CD4-positive, alpha-beta T cell treated with Interleukin-17A for 4 hours (primary cell): ENCODE results near the gene ARHGEF40.

Source experiments
- DNase-seq: peaks from one replicate; pipeline ENCODE4 v3.0.0-alpha.2; 2020; ENCODE audit warnings: mixed read lengths

The ARHGEF40 gene

DNA sequence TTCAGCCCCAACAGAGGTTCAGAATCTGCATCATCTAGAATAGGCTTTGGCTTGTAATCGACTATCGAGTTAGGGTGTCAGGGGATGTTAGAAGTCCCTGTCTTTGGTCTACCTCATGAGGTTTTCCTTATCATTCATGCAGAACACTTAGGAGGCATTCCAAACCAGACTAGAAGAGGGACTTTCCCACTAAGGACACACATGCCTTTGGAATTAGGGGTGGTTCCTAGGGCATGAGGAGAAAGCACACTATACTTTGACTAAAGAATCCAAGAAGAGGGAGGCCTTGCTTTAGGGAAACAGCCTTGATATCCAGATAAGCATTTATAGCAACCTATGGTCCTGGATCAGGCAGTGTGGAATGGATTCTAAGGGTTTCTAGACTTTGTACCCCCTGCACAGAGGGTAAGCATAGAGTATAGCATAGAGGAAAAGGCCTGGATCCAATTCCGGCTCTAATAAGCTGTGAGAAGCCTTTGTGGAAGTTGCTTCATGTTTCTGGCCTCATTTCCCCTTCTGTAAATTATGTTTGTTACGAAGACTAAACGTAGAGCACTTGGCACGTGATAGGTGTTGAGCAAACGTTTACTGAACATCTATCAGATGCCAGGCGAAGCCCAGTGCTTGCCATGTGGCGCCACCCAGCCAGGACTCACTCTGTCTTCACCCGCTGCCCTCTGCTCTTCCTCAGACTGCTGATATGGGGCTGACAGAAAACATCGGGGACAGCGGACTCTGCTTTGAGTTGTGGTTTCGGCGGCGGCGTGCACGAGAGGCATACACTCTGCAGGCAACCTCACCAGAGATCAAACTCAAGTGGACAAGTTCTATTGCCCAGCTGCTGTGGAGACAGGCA lies 15.1 kb downstream of the ARHGEF40 start:
- DNase-seq, result no peak

DNA sequence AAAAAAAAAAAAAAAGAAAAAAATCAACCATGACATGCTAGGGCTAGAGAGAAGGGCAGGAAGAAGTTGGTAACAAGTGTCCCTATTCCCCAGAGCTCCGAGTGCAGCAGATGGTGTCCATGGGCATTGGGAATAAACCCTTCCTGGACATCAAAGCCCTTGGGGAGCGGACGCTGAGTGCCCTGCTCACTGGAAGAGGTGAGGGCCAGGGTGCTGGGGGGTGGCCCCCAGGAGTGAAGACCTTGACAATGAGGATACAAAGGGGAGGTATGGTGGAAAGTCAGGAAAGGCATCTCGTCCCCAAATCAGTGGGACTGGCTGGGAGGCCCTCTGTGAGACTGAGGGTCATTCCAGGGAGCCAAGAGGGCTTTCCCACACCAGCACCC lies 16.8 kb downstream of the ARHGEF40 start:
- no peak for DNase-seq

DNA sequence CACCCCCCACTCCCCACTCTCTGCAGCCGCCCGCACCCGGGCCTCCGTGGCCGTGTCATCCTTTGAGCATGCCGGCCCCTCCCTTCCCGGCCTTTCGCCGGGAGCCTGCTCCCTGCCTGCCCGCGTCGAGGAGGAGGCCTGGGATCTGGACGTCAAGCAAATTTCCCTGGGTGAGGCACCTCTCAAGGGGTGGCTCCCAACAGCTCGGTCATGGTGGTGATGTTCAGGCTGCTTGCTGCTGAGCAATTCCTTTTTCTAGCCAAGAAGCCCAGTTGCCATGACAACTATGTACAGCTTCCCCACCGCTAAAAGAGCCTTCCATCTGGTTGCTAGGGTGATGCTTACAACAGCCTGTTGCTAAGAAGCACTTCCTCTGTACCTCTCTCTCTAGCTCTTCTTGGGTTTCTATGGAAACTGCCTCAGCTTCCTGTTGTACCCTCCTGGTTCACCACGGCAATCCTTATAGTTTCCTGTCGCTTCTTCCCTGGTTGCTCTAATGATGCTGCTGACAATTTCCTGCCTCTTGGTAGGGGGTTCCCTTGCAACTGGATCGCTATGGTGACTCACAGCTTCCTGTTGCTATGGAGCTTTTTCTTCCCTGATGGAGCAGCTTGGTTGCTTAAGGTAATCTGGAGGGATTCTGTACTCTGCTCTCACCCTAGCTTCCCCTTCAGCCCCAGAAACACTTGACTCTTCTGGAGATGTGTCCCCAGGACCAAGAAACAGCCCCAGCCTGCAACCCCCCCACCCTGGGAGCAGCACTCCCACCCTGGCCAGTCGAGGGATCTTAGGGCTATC lies 17.4 kb downstream of the ARHGEF40 start:
- DNase-seq, result peak; percentile 65

DNA sequence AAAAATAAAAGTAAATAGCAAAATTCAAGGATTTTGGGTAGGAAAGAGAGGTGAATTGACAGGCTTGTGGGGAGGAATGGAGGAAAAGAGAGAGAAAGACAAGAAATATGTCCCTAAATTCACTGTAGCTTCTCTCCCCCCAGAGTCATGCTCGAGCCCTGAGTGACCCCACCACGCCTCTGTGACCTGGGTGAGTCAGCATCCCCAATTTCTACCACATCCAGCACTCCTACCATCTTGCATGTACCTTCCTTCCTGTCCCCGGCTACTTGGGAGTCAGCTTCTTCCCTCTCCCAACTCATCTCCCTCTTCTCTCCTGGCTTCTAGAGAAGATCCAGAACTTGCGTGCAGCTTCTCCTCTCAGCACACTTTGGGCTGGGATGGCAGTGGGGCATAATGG lies 18.6 kb downstream of the ARHGEF40 start:
- no peak for DNase-seq

DNA sequence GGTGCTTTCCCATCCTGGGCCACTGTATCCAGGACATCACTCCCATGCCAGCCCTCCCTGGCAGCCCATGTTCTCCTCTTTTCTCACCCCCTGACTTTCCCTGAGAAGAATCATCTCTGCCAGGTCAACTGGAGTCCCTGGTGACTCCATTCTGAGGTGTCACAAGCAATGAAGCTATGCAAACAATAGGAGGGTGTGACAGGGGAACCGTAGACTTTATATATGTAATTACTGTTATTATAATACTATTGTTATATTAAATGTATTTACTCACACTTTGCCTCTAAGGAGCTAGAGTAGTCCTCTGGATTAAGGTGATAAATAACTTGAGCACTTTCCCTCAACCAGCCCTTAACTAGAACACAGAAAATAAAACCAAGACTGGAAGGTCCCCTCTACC lies 19.2 kb downstream of the ARHGEF40 start:
- no peak for DNase-seq

DNA sequence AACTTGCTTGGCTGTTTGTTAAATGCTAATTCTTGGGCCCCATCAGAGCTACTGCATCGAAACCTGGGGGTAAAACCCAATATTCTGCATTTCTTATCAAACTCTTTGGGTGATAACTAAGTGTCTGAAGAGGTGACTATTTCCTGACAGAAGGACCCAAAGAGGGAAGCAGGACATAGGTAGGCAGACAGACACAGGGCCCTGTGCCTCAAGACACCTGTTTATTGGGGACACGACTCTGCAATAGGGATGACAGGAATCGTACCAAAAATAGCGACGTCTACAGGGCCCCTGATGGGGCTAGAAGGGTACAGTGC lies 19.7 kb downstream of the ARHGEF40 start:
- no peak for DNase-seq

DNA sequence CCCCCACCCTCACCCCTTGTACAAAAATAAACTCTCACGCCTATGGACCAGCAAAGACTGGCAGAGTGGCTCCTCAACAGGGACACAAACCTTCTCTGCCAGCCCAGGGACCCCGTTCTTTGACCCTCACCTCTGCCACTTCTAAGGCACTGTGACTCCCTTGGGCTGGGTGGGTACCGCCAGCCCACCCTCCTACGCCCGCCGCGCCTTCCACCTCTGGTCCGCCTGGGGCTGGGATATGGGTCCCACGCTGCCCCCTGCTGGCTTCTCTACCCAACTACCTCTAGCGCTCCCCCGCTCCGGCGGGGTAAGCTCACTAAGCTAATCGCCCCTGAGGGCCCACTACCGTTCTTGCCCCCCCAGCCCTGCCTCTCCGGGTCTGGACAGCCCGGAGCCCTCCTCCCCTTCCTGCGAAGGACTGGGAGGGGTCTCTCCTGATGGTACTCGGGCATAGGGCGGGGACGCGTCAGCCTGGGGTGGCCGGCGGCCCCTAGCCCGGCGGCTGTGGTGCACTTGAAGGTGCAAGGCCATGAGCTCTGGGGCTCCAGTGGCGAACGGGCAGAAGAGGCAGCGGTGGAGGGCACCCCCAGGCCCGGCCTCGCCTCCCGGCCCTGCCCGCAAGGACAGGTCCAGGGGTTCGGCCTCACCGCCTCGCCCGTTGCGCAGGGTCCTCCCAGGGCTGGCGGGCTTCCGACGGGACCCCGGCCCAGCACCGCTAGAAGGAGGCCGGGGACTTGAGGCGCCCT lies 20.3 kb downstream of the ARHGEF40 start:
- DNase-seq, result peak; percentile 38

DNA sequence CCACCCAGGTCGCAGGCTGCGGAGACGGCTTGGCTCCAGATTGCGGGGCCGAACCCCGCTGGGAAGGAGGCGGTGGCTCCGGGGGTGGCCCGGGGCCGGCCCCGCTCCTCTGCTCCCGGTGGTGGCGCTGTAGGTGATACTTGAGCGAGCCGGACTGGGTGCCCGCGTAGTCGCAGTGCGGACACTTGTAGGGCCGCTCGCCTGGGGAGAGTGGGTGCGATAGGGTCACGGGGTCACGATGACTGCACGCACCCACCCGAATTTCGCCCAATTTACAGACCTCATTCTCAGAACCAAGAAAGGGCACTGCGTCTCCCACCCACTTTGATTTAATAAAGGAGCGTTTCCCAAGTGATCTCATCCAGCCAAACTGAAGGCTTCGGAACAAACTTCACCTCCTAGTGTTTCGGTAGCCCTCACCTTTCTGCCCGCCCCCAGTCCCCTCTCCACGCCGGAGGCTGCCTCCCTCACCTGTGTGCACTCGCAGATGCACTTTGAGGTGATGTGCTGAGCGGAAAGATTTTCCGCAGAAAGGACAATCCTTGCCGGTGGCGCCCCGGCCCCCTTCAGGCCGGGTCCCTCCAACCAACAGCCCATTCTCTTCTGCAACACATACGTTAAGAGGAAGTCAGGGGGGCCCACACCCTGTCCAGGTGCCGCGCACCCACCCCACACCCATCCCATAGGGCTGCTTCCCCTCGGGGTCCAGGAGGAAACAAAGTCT lies 21.0 kb downstream of the ARHGEF40 start:
- DNase-seq, result no peak

DNA sequence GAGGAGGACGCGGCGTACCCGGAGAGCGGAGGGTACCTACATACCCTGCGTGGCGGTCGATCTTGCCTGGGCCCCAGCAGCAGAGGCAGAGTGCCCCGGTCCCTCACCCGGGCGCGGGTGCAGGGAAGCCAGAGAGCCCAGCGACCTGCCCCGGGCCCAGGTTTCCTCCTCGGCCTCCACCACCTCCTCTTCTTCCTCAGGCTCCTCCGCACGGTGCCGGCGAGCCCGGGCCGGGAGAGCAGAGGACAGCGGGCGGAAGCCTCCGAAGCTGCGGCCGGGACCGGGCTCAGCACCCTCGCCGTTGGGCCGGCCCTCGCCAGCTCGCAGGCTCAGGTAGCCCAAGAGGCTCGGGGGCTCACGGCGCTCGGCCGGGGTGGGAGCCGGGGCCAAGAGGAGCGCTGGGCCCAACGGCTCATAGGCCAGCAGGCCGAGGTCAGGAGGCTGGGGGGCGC lies 21.7 kb downstream of the ARHGEF40 start:
- no peak for DNase-seq

DNA sequence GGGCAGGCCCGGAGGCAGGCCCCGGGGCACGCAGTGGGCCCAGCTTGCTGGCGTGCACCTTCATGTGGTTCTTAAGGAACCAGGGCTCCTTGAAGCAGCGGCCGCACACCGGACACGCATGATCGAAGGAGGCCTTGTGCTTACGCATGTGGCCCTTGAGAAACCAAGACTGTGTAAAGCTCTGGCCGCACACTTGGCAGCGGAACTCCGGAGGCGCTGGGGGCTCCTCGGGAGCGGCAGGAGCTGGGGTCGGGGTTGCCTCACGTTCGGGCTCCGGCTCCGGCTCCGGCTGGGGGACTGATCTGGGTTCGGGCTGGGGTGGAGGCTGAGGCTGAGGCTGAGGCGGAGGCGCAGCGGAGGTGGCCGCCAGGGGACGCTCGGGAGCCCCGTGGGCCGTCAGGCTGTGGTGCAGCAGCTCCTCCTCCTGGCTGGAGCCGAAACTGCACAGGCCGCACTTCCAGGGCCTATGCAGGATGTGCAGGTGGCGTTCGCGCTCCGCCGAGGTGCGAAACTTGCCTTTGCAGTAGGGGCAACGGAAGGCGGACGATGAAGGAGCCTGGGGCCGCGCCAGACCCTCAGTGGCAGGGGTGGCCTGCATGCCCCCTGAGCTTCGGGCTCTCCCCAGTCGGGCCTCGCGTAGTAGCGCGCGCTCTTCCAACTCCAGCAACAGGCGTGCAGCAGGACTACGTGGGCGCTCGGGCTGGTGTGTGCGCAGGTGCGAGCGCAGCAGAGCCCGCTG lies 22.3 kb downstream of the ARHGEF40 start:
- peak; percentile 96 for DNase-seq

DNA sequence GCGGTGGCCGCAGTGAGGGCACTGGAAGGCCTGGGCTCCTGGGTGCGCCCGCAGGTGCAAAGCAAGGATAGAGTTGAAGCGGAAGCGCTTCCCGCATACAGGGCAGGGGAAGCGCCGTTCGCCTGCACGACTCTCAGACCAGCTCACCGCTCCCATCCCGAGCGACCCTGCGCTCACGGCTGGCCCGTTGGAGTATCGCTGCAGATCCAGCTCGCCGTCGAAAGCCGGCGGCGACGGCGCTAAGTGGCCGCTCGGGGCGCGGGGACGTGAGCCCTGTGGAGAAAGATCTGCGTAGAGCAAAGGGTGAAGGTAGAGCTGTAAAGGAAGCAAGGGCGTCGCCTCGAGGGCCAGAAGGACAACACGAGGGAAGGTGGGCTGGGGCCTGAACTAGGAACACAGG lies 22.9 kb downstream of the ARHGEF40 start:
- no peak for DNase-seq

DNA sequence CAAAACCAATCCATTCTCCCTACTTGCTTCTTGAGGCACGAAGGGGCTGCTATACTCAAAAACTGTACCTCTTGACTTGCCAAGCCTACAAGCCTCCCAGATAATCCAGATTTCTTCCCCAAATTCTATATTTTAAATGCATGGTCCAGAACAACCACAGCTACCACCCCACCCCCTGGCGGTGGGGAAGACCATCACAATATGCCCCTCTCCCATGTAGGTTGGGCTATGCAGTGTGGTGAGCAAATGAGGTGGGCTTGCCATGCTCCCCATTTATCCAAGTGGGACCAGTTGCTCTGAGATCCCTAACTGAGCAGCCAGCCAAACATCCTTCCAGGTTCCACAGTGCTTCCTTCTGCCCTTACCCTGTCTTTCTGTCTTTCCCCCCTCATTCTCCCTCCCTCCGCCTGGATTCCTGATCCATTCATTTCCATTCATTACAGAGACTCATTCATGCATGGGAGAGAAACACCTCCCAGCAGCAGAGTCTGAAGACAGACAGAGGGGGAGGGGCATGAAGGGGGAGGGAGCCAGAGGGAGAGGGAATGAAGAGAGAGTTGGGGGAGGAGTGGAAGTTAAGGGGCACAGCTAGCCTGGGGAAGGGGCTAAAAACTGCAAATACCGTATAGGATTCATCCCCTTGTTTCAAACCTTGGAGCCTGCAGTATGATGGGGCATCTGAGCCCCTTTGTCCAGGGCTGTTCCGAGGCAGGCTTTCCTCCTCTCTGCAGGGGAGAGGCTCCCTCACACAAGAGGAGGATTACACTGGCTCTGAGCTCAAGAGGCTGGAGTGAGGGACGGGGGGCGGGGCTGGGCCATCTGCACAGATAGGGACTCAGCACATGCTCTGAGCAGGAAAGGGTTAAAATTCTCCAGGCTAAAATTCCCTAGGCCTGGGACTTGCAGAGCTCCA lies 23.9 kb downstream of the ARHGEF40 start:
- DNase-seq, result no peak

DNA sequence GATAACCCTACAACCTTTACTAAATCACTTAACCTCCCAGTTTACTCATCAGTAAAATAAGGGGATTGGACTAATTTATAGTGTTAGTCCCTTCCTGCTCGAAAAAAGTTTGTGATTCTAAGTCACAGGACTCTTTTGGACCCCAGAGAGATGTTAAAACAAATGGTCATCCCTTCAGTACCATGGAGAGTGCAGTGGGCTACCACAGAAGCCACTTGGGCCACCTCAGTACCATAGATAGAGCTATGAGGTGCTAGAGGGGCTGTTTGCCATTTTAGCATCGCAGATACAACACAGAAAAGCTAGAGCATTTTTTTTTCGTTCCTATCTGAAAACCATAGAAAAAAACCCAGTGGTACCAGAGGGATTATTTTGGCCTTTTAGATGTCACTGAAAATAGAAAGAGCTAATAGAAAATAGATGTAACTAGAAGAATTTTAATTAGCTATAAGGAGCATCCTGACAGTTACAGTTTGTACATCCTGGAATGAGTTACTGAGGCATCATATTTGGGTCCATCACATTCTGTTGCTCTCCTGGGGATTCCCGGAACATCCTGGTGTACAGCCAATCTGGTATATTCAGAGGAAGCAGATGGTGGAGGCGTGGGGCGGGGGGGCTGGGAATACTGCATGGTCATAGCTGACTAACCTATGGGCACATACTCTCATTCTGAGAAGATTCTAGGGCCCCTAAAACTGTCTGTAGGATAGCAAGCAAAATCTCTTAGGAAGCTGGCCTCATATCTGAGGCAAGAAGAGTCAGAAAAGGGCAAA lies 25.5 kb downstream of the ARHGEF40 start:
- DNase-seq, result no peak

DNA sequence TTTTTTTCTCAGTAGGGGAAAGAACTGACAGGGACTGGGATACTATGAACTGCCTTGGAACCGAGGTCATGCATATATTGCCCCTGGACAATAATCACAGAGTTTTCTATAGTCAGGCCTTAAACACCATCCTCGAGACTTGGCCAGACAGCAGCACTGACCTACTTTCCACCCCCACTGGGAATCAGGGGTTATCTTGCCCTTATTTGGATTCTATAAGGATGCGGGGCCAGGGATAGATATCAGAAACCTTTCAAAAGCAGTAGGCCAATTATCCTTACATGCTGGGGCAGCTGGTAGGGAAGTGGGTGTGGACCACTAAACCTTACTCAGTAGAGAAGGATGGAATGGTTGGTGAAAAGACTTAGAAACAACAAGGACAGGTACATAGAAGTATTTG lies 26.3 kb downstream of the ARHGEF40 start:
- no peak for DNase-seq

DNA sequence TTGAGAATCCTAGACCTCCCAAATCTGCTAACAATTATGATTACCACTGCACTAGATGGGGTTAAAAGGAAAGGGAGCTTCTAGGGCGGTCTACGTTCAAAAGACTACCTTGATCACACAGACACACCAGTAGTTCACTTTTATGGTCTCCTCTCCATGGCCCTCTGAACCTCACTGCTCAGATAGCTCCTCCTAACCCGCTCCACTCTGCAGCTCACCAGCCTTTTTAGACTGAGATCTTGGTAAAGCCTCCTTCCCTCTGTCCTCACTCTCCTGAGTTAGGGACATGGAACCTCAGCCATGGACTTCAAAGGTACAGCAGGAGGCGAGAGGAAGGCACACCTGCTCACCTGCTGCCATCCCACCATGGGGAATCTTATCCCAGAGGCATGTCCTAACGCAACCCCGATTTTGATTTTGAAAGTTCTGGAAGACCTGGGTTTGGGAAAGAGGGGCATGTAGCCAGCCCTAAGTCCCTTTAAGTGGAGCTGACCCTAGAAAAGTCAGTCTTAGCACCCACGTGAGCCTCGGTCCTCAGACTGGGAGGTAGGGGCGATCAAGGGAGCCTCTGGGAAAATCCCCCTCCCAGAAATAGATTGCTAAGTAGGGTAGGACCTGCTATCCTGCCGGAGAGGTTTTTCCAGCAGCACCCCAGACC lies 27.0 kb downstream of the ARHGEF40 start:
- no peak for DNase-seq

DNA sequence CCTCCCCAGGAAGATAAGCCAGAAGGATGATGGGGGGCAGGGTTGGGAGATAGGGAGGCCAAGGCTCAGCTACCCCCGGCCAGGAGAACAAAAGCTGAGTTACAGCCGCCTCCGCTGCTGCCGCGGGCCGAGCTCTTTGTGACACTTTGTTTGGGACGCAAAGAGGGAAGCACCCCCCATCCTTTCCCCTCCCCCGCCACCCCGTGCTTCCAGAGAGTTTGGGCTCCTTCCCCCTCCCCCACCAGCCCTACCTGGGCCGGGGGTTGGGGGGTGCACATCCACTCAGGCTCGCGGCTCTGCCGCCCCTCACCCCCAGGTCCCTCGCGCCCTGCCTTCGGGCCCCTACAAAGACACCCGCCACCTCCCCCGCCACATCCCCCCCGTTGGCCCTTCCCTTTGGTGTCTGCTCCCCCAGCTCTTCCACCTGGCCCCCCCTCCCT lies 27.6 kb downstream of the ARHGEF40 start:
- peak; percentile 47 for DNase-seq

DNA sequence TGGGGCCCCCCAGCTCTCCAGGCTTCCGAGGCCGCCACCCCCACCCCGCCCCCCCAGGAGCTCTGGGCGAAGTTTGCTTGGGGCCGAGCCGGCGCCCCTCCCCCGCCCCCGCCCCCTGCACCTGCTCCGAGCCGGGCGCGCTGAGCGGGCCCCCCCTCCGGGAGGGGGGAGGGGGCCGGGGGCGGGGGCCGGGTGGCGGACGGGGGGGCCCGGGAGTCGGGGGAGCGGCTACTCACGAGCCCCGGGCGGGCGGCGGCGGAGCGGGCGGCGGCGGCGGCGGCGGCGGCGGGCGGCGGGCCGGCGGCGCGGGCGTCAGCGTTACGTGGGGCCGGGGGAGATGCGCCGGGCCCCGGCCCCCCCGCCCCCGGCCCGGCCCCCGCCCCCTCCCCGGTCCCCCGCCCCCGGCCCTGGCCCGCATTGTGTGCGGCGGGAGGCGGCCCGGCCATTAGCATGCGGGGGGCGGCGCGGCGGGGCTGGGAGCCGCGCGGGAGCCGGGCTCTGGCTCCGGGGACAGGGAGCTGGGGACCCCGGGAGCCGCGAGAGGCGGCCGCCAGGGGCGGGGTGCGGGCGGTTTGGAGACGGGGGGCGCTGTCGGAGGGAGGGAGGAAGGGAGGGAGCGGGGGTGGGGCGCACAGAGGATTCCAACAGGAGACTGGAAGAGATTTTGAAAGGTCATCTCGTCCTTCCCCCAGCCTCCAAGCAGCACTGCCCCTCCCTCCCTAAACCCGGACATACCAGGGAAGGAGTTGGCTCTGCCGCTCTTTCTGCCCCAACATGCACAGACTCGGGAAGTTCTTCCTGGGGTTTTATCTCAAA lies 28.2 kb downstream of the ARHGEF40 start, which contains the start of gene ZNF219:
Gene ZNF219 (minus strand): TSS at position 580 of the 816 bp plus-strand sequence. CDS start 5,064 bp downstream, outside the sequence.
- peak; percentile 54 for DNase-seq

DNA sequence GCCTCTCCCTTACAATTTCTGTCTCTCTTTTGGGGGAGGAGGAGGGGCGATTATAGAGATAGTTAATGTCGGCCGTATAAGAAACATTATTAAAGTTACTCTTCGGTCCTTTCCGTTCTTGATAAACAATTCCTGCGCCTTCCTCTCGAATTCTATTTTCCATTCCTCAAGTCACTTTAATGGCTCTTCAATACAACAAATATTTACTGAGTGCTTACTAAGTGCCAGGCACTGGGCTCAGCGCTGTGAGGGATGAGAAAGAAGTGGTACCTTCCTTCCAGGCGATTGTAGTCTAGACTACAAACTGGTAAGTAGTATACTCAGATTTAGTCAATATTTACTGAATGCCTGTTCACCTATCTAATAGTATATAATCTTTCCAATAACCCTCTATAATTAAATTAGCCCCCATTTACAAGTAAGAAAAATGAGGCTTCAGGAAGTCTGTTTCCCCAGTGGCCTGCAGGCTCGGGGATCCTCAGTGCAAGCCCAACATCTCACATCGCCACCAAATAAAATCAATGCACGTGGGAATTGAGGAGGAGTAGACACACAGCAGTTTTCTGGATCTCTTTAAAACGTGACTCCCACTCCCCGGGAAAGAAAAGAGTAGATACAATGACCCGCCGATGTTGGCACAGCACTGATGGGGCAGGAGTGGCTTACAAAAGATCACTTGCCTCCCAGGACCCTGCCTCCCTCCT lies 28.9 kb downstream of the ARHGEF40 start:
- no peak for DNase-seq
